ENCODE results near the gene APBB1IP. TPM values are rescaled to one million over a fixed set of nuclear protein-coding genes. Genes with fewer than 3 reads are reported as not detected.

APBB1IP gene
- total and polyA plus RNA-seq, 9 of the 15 experiments (the other 6 are each of a cell fraction or from before 2014, with no cell fraction given), result 0.03 to 0.11 (median 0.06) TPM; not detected in 4

DNA sequence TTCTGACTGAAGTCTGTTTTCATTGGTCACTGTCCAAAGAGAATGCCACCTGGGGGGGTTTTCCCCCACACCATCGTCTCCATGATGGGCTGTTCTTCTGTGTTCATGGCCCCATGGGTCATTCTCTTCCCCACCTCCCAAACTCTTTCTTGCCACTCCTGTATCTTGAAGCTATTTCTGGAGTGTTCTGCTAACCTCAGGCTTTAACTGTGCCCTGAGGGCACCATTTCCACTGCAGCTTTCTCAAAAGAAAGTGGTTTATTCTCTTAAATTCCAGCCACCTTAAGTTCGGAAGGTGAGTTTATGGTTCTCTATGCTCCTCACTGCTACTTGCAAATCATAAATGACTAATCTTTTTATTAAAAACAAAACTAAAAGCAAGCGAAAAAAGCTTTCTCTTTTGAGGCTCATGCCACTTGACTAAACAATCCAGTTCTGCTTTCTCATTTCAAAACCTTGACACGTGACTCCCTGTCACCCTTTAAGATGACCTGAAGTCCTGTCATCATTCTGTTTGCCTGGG, 7.4 kb upstream of the APBB1IP start:
- in situ Hi-C loops (cut with MboI), result no loop called here
- no peak overlapping the region for H3K9ac ChIP-seq (ENCODE audit: insufficient read depth in 1 of 2, low read depth in 2 of 2, low read length in 2 of 2)
- DNase-seq (ENCODE audit: extremely low read depth in 1 of 4, low spot score in 3 of 4) (no peak), ATAC-seq (no peak), FAIRE-seq (no peak)
- no peaks in the 10 kb centered on the region for H3K9me1 ChIP-seq (ENCODE audit: control insufficient read depth, insufficient read depth, low read length)
- TF ChIP-seq, protein P1, sequence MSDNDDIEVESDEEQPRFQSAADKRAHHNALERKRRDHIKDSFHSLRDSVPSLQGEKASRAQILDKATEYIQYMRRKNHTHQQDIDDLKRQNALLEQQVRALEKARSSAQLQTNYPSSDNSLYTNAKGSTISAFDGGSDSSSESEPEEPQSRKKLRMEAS (CRISPR knock-in tag; IDR thresholded peaks at IDR 0.05), result no peak
- no peak for TF ChIP-seq GABPA (tag; conservative IDR thresholded peaks at IDR 0.05; ENCODE audit: low read depth)
- TF ChIP-seq U2AF2 (optimal IDR thresholded peaks at IDR 0.05; ENCODE audit: low read depth, low read length), result no peak
- no peak for TF ChIP-seq XRCC3 (IDR thresholded peaks at IDR 0.05)
- H3K27ac ChIP-seq (ENCODE audit: extremely low read depth, low read depth, low read length), result no peak overlapping the region
- H3K4me2 ChIP-seq (ENCODE audit: insufficient read depth, low read length), result no peak overlapping the region
- CTCF ChIA-PET (ENCODE audit: low intra/inter-chr PET ratio), result no interaction called here
- H2AFZ ChIP-seq (ENCODE audit: low read depth, low read length), result no peak overlapping the region
- H3K27me3 ChIP-seq (ENCODE audit: control insufficient read depth in 2 of 2, insufficient read depth in 2 of 2, low read length in 2 of 2), result no peaks in the 10 kb centered on the region; a peak in 1 of 5 replicates
- H3K9me3 ChIP-seq (replicated peaks; ENCODE audit: control insufficient read depth, insufficient read depth, low read depth, low read length), result no peaks in the 10 kb centered on the region; the same call in 1 of the 2 replicates
- H3K79me2 ChIP-seq (ENCODE audit: control insufficient read depth, insufficient read depth, low read length), result no peaks in the 10 kb centered on the region
- H3K4me1 ChIP-seq (replicated peaks in 1 of 2; ENCODE audit: control insufficient read depth in 2 of 2, insufficient read depth in 2 of 2, low read length in 2 of 2), result no peaks in the 10 kb centered on the region
- POLR2A ChIA-PET, result no interaction called here
- intact Hi-C loops (cut with micrococcal nuclease), result no loop called here
- no TSS peak for BruUV-seq (replicated peaks)
- H3K4me3 ChIP-seq, result no peak overlapping the region
- 0% methylated on average over 4 of the region's 4 CpGs for WGBS (ENCODE audit: insufficient coverage, low coverage, missing lambda C conversion rate)
- no peaks in the 10 kb centered on the region for H3K36me3 ChIP-seq (ENCODE audit: control insufficient read depth, insufficient read depth, low read length)
- H4K20me1 ChIP-seq (replicated peaks; ENCODE audit: control insufficient read depth, insufficient read depth, low read length), result no peaks in the 10 kb centered on the region

DNA sequence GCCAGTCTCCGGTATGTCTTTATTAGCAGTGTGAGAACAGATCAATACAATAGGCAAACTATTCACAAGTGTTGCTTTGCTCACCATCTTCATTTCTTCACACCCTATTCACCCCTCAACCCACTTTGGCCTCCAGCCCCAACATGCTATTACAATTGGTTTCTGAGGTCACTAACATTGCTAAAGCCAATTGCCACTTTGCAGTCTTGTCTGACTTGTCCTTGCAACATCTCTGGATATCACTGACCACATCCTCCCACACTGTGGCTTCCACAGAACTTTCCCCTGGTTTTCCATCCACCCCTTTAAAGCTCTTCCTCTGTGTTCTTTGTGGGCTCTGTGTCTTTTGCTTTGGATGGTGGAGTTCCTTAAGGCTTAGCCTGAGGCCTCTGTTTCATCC, 5.2 kb upstream of the APBB1IP start:
- Histone ChIP-seq H3K4me1 (replicated peaks in 1 of 2; ENCODE audit: control insufficient read depth in 2 of 2, insufficient read depth in 2 of 2, low read length in 2 of 2) (peaks cover 0 to under 1% of the 10 kb centered on the region in 2 experiments; a peak in 1 of 5 replicates), H3K9me3 (replicated peaks; ENCODE audit: control insufficient read depth, insufficient read depth, low read depth, low read length) (no peaks in the 10 kb centered on the region; the same call in 1 of the 2 replicates), H4K20me1 (replicated peaks; ENCODE audit: control insufficient read depth, insufficient read depth, low read length) (no peaks in the 10 kb centered on the region), H3K4me2 (ENCODE audit: insufficient read depth, low read length) (no peak overlapping the region), H3K79me2 (ENCODE audit: control insufficient read depth, insufficient read depth, low read length) (no peaks in the 10 kb centered on the region), H3K27me3 (ENCODE audit: control insufficient read depth in 2 of 2, insufficient read depth in 2 of 2, low read length in 2 of 2) (peaks cover 2 to 5% of the 10 kb centered on the region in 2 experiments; a peak in 3 of 5 replicates), H3K9ac (ENCODE audit: insufficient read depth in 1 of 2, low read depth in 2 of 2, low read length in 2 of 2) (no peak overlapping the region), H3K9me1 (ENCODE audit: control insufficient read depth, insufficient read depth, low read length) (no peaks in the 10 kb centered on the region), H3K27ac (ENCODE audit: extremely low read depth, low read depth, low read length) (no peak overlapping the region), H3K36me3 (ENCODE audit: control insufficient read depth, insufficient read depth, low read length) (no peaks in the 10 kb centered on the region), H2AFZ (ENCODE audit: low read depth, low read length) (no peak overlapping the region), H3K4me3 (no peak overlapping the region)
- whole genome bisulfite sequencing (ENCODE audit: insufficient coverage, low coverage, missing lambda C conversion rate), result 0% methylated on average over 1 of the region's 1 CpG
- BruUV-seq (replicated peaks), result no TSS peak
- in situ Hi-C loops (cut with MboI), result no loop called here
- intact Hi-C loops (cut with micrococcal nuclease), result no loop called here
- FAIRE-seq (no peak), ATAC-seq (no peak), DNase-seq (ENCODE audit: extremely low read depth in 1 of 4, low spot score in 3 of 4) (no peak)
- ChIA-PET POLR2A (no interaction called here), CTCF (ENCODE audit: low intra/inter-chr PET ratio) (no interaction called here)
- TF ChIP-seq SAP30 (IDR thresholded peaks at IDR 0.05; ENCODE audit: borderline replicate concordance, insufficient read depth, low read depth, low read length, poor library complexity, severe bottlenecking), result no peak
- TF ChIP-seq ZNF445 (CRISPR knock-in tag; IDR thresholded peaks at IDR 0.05; ENCODE audit: low read depth), result no peak
- TF ChIP-seq KAT2B (IDR thresholded peaks at IDR 0.05; ENCODE audit: low read depth, low read length), result no peak
- TF ChIP-seq, protein P1 (CRISPR knock-in tag; IDR thresholded peaks at IDR 0.05), result no peak
- no peak for TF ChIP-seq TAF15 (IDR thresholded peaks at IDR 0.05; ENCODE audit: low read depth, low read length)
- no peak for TF ChIP-seq SAFB2 (IDR thresholded peaks at IDR 0.05; ENCODE audit: borderline replicate concordance, low read depth, low read length, severe bottlenecking)
- no peak for TF ChIP-seq MIER1 (IDR thresholded peaks at IDR 0.05; ENCODE audit: low read depth)
- TF ChIP-seq RAD51 (IDR thresholded peaks at IDR 0.05; ENCODE audit: borderline replicate concordance, low read depth), result no peak
- no peak for TF ChIP-seq STAT5A (IDR thresholded peaks at IDR 0.05; ENCODE audit: borderline replicate concordance, low read length)

Data from K562 (cell line).